ENCODE measurements around the gene PREX1.

Gene PREX1

DNA sequence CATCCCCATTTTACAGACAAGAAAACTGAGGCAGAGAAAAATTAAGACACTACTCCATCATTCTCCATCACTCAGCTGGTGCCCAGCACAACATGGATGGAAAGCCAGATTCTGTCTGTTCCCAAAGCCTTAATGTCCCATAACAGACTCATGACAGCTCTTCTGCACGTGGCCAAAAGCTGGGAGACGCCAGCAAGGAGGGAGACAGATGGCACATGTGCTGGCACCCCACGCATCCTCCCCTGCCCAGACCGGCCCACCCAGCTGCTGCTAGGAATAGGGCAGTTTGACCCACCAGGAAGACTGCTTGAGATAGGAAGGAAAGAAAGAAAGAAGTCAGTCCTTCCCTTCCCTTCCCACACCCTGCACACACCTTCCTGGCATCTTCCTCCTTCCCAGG, 96.3 kb downstream of the PREX1 start:
- no peak overlapping the region for H3K27ac ChIP-seq (replicated peaks)
- DNase-seq (ENCODE audit: low read depth in 1 of 2, low spot score in 1 of 2) = no peak
- no peak for TF ChIP-seq POLR2AphosphoS5 (IDR thresholded peaks at IDR 0.05; ENCODE audit: low read depth)
- TF ChIP-seq, protein P1, sequence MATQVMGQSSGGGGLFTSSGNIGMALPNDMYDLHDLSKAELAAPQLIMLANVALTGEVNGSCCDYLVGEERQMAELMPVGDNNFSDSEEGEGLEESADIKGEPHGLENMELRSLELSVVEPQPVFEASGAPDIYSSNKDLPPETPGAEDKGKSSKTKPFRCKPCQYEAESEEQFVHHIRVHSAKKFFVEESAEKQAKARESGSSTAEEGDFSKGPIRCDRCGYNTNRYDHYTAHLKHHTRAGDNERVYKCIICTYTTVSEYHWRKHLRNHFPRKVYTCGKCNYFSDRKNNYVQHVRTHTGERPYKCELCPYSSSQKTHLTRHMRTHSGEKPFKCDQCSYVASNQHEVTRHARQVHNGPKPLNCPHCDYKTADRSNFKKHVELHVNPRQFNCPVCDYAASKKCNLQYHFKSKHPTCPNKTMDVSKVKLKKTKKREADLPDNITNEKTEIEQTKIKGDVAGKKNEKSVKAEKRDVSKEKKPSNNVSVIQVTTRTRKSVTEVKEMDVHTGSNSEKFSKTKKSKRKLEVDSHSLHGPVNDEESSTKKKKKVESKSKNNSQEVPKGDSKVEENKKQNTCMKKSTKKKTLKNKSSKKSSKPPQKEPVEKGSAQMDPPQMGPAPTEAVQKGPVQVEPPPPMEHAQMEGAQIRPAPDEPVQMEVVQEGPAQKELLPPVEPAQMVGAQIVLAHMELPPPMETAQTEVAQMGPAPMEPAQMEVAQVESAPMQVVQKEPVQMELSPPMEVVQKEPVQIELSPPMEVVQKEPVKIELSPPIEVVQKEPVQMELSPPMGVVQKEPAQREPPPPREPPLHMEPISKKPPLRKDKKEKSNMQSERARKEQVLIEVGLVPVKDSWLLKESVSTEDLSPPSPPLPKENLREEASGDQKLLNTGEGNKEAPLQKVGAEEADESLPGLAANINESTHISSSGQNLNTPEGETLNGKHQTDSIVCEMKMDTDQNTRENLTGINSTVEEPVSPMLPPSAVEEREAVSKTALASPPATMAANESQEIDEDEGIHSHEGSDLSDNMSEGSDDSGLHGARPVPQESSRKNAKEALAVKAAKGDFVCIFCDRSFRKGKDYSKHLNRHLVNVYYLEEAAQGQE (IDR thresholded peaks at IDR 0.05; ENCODE audit: insufficient replicate concordance, low read depth) = no peak
- TF ChIP-seq GABPA (IDR thresholded peaks at IDR 0.05; ENCODE audit: low read depth) = no peak
- no peak for TF ChIP-seq SPI1 (IDR thresholded peaks at IDR 0.05; ENCODE audit: borderline replicate concordance, low read depth)
- TF ChIP-seq, protein P2, sequence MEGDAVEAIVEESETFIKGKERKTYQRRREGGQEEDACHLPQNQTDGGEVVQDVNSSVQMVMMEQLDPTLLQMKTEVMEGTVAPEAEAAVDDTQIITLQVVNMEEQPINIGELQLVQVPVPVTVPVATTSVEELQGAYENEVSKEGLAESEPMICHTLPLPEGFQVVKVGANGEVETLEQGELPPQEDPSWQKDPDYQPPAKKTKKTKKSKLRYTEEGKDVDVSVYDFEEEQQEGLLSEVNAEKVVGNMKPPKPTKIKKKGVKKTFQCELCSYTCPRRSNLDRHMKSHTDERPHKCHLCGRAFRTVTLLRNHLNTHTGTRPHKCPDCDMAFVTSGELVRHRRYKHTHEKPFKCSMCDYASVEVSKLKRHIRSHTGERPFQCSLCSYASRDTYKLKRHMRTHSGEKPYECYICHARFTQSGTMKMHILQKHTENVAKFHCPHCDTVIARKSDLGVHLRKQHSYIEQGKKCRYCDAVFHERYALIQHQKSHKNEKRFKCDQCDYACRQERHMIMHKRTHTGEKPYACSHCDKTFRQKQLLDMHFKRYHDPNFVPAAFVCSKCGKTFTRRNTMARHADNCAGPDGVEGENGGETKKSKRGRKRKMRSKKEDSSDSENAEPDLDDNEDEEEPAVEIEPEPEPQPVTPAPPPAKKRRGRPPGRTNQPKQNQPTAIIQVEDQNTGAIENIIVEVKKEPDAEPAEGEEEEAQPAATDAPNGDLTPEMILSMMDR (IDR thresholded peaks at IDR 0.05; ENCODE audit: insufficient read depth, low read length) = no peak

DNA sequence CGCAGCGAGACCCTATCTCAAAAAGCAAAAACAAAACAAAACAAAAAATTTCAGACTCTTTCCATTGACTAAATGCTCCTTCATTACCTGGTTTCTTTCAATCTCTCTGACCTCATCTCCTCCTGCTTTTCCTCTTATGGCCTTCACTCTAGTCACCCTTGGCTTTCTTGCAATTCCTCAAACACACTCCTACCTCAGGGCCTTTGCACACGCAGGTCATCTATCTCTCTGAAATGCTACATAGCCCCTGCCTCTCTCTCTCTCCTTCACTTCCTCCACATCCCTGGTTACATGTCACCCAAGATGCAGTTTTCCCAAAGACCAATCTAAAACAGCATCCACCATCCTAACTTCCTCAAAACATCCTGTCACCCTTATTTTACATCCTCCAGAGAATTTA, 96.8 kb downstream of the PREX1 start:
- no peaks in the 10 kb centered on the region for H3K27me3 ChIP-seq (ENCODE audit: insufficient read depth, poor library complexity, severe bottlenecking)
- no peak for DNase-seq (ENCODE audit: low read depth in 1 of 2, low spot score in 1 of 2)
- TF ChIP-seq POLR2AphosphoS5 (IDR thresholded peaks at IDR 0.05; ENCODE audit: low read depth) (no peak), GABPA (IDR thresholded peaks at IDR 0.05; ENCODE audit: low read depth) (no peak), SPI1 (IDR thresholded peaks at IDR 0.05; ENCODE audit: borderline replicate concordance, low read depth) (no peak)
- TF ChIP-seq, protein P1 (IDR thresholded peaks at IDR 0.05; ENCODE audit: insufficient replicate concordance, low read depth) = no peak
- TF ChIP-seq, protein P2 (IDR thresholded peaks at IDR 0.05; ENCODE audit: insufficient read depth, low read length) = no peak
- no peak overlapping the region for H3K27ac ChIP-seq (replicated peaks)
- H3K4me3 ChIP-seq (replicated peaks; ENCODE audit: insufficient read depth, low read length) = no peak overlapping the region

More for the DNA sequence above, 96.3 kb downstream of the PREX1 start:
- H3K27me3 ChIP-seq (ENCODE audit: insufficient read depth, poor library complexity, severe bottlenecking) = no peaks in the 10 kb centered on the region
- H3K4me3 ChIP-seq (replicated peaks; ENCODE audit: insufficient read depth, low read length) = no peak overlapping the region

DNA sequence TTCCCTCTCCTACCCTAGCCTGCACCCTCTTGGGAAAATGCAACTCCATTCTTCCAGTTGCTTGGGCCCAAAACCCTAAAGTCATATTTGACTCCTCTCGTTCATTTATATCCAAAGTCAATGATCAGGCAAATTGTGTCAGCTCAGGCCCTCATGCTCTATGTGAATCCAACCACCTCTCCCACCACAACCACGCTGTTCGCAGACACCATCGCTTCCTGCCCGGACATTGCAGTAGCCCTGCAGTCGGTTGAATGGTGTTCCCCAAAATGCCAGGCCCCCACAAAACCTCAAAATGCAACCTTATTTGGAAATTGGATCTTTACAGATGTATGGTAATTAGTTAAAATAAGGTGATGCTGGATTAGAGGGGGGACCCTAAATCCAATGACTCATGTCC, 98.3 kb downstream of the PREX1 start:
- Histone ChIP-seq H3K27ac (replicated peaks) (peak overlapping the region; percentile 29; the same call in 1 of the 2 replicates), H3K27me3 (ENCODE audit: insufficient read depth, poor library complexity, severe bottlenecking) (no peaks in the 10 kb centered on the region), H3K4me3 (replicated peaks; ENCODE audit: insufficient read depth, low read length) (no peak overlapping the region)
- TF ChIP-seq POLR2AphosphoS5 (IDR thresholded peaks at IDR 0.05; ENCODE audit: low read depth) = 0 out of 2 replicates have a peak, but pooled peaks have one; percentile 27
- TF ChIP-seq GABPA (IDR thresholded peaks at IDR 0.05; ENCODE audit: low read depth) = no peak
- DNase-seq (ENCODE audit: low read depth in 1 of 2, low spot score in 1 of 2) = peak in 1 of 2 experiments; percentile 56

DNA sequence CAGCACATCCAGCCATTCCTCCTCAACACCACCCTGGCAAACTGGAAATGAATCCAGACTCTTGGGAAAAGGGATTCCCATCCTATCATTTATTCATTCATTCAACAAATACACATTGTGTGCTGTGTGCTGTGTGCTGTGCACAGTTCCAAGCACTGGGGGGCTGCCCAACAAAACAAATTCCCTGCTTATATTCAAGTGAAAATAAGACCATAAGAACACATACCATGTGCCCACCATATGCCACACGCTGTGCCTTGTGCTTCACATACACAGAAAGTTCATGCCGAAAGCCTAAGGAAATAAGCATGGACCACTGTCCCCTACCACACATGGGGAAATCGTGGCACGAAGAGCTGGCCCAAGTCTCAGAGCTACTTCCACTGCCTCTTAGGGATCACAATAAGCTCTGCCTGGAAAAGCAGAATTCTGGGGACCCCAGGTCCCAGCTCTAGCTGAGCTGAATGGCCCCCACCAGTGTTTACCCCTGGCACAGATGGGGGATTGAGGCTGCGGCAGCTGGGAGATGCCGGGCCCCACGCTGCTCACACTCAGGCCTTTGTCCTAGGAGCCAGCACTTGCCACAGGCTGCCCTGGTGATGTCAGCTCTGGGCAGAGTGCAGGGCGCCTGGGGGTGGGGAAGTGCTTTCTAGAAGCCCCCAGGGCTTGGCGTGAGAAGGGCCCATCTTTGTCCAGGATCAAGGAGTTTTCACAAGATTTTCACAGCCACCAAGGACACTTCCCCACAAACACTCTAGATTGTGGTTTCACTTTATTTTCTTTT, 99.6 kb downstream of the PREX1 start:
- no peak for DNase-seq (ENCODE audit: low read depth in 1 of 2, low spot score in 1 of 2)
- H3K27ac ChIP-seq (replicated peaks) = no peak overlapping the region
- no peak overlapping the region for H3K4me3 ChIP-seq (replicated peaks; ENCODE audit: insufficient read depth, low read length)
- no peak for TF ChIP-seq POLR2AphosphoS5 (IDR thresholded peaks at IDR 0.05; ENCODE audit: low read depth)
- TF ChIP-seq, protein P1 (IDR thresholded peaks at IDR 0.05; ENCODE audit: insufficient replicate concordance, low read depth) = no peak
- TF ChIP-seq, protein P2 (IDR thresholded peaks at IDR 0.05; ENCODE audit: insufficient read depth, low read length) = no peak
- no peak for TF ChIP-seq SPI1 (IDR thresholded peaks at IDR 0.05; ENCODE audit: borderline replicate concordance, low read depth)
- no peak for TF ChIP-seq GABPA (IDR thresholded peaks at IDR 0.05; ENCODE audit: low read depth)
- no peaks in the 10 kb centered on the region for H3K27me3 ChIP-seq (ENCODE audit: insufficient read depth, poor library complexity, severe bottlenecking)

Measured in HL-60 (cell line).